Colon (tissue), 2 donors: Measurements from ENCODE around the gene SYNE4.
"Not testable (repeated sequence)": the region's sequence is repeated elsewhere in the genome, so short reads cannot be mapped to it uniquely, and the experiment has no call there.

ENCODE experiments used
- FAIRE-seq: peaks from 2 replicates; lab custom pipeline; 2012; peaks lifted over from hg19 to GRCh38; lab: Jason Lieb, UNC
- donor health status: control.
- donor health status: control.

The SYNE4 gene

GRCh38 chr19:35990771-35991730 lies 17.6 kb downstream of the SYNE4 start:
- FAIRE-seq: no peak

DNA sequence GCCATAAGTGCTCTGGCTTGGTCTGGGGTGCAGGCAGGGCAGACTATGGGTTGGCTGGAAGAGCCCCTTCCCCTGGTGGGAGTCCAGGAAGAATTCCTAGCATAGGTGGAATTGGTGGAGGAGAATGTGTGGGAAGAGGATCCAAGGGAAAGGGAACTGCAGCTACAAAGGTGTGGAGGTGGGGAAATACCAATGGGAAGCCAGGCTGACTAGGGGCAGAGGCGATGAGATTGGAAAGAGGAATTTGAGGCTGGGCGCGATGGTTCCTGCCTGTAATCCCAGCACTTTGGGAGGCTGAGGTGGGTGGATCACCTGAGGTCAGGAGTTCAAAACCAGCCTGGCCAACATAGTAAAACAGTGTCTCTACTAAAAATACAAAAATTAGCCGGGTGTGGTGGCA lies 18.5 kb downstream of the SYNE4 start:
- no peak for FAIRE-seq

DNA sequence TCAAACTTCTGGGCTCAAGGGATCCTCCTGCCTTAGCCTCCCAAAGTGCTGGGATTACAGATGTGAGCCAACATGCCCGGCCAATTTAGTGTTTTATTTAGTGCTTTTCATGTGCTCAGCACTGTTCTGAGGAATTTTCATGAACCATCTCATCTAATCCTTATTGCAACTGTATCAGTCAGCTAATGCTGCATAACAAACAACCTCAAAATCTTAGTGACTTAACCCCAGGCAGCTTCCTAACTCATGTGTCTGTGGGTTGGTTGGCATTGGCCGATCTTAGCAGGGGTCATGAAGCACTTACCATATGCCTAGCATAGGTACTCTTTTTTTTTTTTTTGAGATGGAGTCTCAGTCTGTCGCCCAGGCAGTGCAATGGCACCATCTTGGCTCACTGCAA lies 19.8 kb downstream of the SYNE4 start:
- no peak for FAIRE-seq

GRCh38 chr19:35987571-35987896 lies 21.1 kb downstream of the SYNE4 start:
- FAIRE-seq: no peak

GRCh38 chr19:35986664-35987570 lies 21.7 kb downstream of the SYNE4 start:
- FAIRE-seq: no peak

DNA sequence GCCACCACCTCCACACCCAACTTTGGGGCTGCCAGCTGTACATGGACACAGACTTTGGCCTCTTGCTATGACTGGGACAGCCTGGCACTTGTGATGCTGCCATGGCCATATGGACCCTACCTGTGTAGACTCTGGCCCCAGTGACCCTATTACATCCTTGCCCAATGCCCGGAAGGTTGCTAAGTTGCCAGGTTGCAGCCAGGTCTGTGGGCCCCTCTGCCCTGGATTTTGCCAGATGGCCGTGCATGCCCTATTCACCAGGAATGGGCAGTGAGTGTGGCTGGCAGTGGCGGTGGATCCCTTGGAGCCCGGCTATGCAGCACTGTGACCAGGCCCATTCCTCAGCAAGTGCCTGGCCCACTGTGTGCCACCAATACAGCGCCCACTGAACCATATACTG lies 22.5 kb downstream of the SYNE4 start:
- FAIRE-seq: no peak

- no peak for FAIRE-seq
Measured at GRCh38 chr19:35983177-35983576, 25.4 kb downstream of the SYNE4 start.

- not testable (repeated sequence) for FAIRE-seq
Measured at GRCh38 chr19:35980997-35981396, 27.6 kb downstream of the SYNE4 start.

GRCh38 chr19:35978832-35979365 lies 29.7 kb downstream of the SYNE4 start:
- no peak for FAIRE-seq

DNA sequence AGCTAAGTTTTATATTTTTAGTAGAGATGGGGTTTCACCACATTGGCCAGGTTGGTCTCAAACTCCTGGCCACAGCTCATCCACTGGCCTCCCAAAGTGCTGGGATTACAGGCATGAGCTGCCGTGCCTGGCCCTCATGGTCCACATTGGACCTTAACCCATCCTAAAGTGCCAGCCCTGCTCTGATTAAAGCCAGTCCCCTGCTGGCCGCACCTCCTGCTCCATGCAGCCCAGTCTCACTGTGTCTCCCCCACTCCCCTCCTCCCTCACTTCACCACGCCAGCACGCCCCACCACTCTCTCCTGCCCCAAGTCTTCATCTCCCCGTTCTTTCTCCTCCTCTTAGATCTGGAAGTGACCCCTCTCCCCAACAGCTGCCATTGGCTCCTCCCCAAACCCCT lies 30.3 kb downstream of the SYNE4 start:
- no peak for FAIRE-seq

DNA sequence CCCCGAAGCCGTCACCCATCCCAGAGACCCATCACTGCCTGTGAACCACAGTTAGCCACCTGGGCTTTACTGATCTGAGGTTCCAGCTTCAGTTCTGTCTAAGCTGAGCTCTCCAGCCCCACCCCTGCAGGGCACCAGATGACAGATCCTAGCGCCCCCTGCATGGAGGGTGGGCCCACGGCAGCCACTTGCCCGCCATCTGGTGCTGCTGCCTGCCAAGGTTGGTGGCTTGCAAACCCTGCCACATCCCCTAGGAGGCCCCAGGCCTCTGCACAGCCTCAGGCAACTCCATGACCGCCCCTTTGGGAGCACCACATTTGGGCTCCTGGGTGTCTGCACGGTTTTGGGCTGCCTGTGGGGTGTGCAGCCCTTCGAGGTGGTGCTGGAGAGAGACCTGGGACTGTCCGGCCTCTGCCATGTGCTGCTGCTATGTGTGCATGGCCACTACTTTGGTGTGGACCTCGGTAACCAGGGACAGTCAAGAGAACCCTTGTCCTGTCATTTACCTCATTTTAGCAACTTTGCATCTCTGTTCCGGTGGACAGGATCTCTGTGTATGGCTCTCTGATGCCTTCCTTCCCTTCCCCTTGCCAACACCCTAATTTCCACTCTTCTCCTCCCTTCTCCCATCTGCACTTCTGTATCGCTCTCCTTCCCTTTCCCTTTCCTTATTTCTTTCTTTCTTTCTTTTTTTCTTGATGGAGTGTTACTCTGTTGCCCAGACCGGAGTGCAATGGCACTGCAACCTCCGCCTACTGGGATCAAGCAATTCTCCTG lies 31.0 kb downstream of the SYNE4 start:
- FAIRE-seq: no peak

GRCh38 chr19:35975608-35976214 lies 32.9 kb downstream of the SYNE4 start:
- no peak for FAIRE-seq

DNA sequence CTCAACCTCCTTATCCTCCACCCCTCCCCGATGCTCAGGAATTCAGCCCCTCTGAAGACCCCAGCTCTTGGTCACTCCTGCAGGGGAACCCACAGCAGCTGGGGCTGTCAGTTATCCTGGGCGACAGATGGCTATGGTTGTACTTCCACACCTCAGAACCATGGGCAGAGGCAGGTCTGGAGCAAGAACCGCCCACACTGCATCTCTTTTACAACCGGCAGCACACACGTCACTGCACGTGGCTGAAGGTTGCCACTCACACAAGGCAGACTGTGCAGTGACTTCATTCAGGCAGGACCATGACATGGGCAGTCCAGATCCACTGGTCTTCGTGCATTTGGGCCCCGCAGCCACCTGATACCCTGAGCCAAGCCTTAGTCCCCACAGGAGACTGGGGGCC lies 35.1 kb downstream of the SYNE4 start:
- FAIRE-seq: no peak

DNA sequence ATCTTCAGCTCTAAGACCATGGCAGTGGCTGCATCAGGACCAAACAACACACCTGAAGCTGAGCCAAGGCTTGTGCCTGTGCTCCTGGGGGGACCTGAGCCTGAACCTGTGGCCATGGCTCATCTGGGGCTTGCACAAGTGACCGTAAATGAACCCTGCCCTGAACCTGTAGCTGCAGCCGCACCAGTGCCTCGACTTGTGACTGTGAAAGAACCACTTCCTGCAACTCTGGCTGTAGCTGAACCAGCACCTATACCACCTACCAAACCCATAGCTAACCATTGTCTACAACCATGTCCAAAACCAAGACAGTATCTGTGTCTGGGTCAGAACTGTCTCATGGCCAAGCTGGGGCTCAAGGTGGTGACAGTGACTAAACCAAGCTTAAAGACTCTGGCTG lies 41.8 kb downstream of the SYNE4 start:
- no peak for FAIRE-seq

GRCh38 chr19:35963514-35963913 lies 45.1 kb downstream of the SYNE4 start:
- no peak for FAIRE-seq

DNA sequence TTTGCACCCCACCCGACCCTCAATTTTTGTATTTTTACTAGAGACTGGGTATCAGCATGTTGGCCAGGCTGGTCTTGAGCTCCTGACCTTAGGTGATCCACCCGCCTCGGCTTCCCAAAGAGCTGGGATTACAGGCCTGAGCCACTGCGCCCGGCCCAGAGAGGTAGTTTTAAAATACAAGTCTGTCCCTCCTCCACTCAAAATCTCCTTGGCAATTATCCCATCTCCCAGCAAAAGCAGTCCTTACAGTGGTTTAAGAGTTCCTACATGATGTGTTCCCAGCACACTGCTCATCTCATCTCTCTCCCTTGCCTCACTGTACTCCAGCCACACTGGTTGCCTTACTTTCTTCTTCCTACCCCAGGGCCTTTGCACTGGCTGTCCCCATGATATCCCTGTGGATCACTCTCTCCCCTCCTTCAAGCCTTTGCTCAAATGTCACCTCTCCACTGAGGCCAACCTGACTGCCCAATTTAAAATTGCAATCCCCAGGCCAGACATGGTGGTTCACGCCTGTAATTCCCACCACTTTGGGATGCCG lies 48.1 kb downstream of the SYNE4 start:
- FAIRE-seq: no peak

- FAIRE-seq: no peak
Measured at GRCh38 chr19:35959968-35960320, 48.7 kb downstream of the SYNE4 start.

GRCh38 chr19:35959040-35959967 lies 49.3 kb downstream of the SYNE4 start:
- FAIRE-seq: no peak

DNA sequence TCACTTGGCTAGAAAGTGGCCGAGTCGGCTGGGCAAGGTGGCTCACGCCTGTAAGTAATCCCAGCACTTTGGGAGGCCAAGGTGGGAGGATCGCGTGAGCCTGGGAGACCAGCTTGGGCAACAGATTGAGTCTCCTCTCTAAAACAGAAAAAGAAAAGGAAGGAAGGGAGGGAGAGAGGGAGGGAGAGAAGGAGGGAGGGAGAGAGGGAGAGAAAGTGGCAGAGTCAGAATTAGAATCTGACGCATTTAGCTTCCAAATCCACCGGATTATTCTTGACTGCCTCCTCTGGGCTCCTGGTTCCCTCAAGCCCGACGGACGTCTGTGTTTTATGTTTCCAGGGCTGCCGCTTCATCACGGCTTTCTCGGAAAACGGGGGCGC lies 50.0 kb downstream of the SYNE4 start:
- FAIRE-seq: no peak

DNA sequence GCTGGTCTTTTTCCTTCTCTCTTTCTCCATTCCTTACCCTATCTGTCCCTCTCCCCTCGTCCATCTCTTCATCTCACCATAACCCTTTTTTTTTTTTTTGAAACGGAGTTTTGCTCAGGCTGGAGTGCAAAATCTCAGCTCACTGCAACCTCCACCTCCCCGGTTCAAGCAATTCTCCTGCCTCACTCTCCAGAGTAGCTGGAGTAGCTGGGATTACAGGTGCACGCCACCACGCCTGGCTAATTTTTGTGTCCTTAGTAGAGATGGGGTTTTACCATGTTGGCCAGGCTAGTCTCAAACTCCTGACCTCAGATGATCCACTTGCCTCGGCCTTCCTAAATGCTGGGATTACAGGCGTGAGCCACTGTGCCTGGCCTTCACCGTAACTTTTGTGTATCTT lies 51.2 kb downstream of the SYNE4 start:
- not testable (repeated sequence) for FAIRE-seq
